Measurements from ENCODE around the gene AZU1. TPM values are rescaled to one million over a fixed set of nuclear protein-coding genes. Genes with fewer than 3 reads are reported as not detected.
A peak's percentile ranks its signal among the peaks of the same experiment; 100 is the strongest.

Gene AZU1
- total RNA-seq, 2 donors from 2014 or later, result 0.26 TPM; not detected in 1

- Histone ChIP-seq H3K27me3 (no peaks in the 10 kb centered on the region), H3K9me3 (no peaks in the 10 kb centered on the region), H3K4me1 (peaks cover 29% of the 10 kb centered on the region), H3K36me3 (replicated peaks in 1 of 2; ENCODE audit: insufficient read depth in 1 of 2, low read depth in 2 of 2) (peaks cover 47 to 50% of the 10 kb centered on the region in 2 donors), H3K4me3 (no peak overlapping the region), H3K27ac (no peak overlapping the region)
- ATAC-seq, result no peak
- WGBS, 2 donors, result 84 to 100% methylated on average over 11 to 31 of the region's 33 CpGs
- intact Hi-C loops (cut with DNase I), result no loop called here
- TF ChIP-seq CTCF (IDR thresholded peaks at IDR 0.05) (peak in 2 of 7 experiments; percentile 17 to 33), POLR2A (IDR thresholded peaks at IDR 0.05) (no peak)
- DNase-seq, result no peak
Measured at GRCh38 chr19:805166-805551, 22.5 kb upstream of the AZU1 start.

GRCh38 chr19:805600-806550, 21.8 kb upstream of the AZU1 start:
- Histone ChIP-seq H3K4me3 (no peak overlapping the region), H3K27ac (no peak overlapping the region), H3K36me3 (replicated peaks in 1 of 2; ENCODE audit: insufficient read depth in 1 of 2, low read depth in 2 of 2) (peaks cover 53 to 57% of the 10 kb centered on the region in 2 donors), H3K4me1 (peaks cover 22% of the 10 kb centered on the region), H3K9me3 (no peaks in the 10 kb centered on the region), H3K27me3 (no peaks in the 10 kb centered on the region)
- intact Hi-C loops (cut with DNase I), result no loop called here
- peak in 1 of 4 donors; percentile 21 for DNase-seq
- TF ChIP-seq POLR2A (IDR thresholded peaks at IDR 0.05) (no peak), CTCF (IDR thresholded peaks at IDR 0.05) (no peak)
- WGBS, 2 donors, result 89 to 100% methylated on average over 4 to 86 of the region's 93 CpGs
- no peak for ATAC-seq

- Histone ChIP-seq H3K27ac (no peak overlapping the region), H3K9me3 (no peaks in the 10 kb centered on the region), H3K36me3 (replicated peaks in 1 of 2; ENCODE audit: insufficient read depth in 1 of 2, low read depth in 2 of 2) (peaks cover 59 to 60% of the 10 kb centered on the region in 2 donors), H3K4me3 (no peak overlapping the region), H3K4me1 (peaks cover 12% of the 10 kb centered on the region), H3K27me3 (no peaks in the 10 kb centered on the region)
- ATAC-seq (no peak), DNase-seq (peak in 1 of 4 donors; percentile 21)
- 90 to 91% methylated on average over 23 to 32 of the region's 34 CpGs for WGBS, 2 donors
- TF ChIP-seq POLR2A (IDR thresholded peaks at IDR 0.05) (no peak), CTCF (IDR thresholded peaks at IDR 0.05) (no peak)
- intact Hi-C loops (cut with DNase I), result no loop called here
Measured at GRCh38 chr19:806815-807421, 20.7 kb upstream of the AZU1 start.

- Histone ChIP-seq H3K36me3 (replicated peaks in 1 of 2; ENCODE audit: insufficient read depth in 1 of 2, low read depth in 2 of 2) (peaks cover 59 to 62% of the 10 kb centered on the region in 2 donors), H3K27ac (no peak overlapping the region), H3K4me1 (peaks cover 3% of the 10 kb centered on the region), H3K27me3 (no peaks in the 10 kb centered on the region), H3K9me3 (no peaks in the 10 kb centered on the region), H3K4me3 (no peak overlapping the region)
- TF ChIP-seq CTCF (IDR thresholded peaks at IDR 0.05) (no peak), POLR2A (IDR thresholded peaks at IDR 0.05) (no peak)
- intact Hi-C loops (cut with DNase I), result no loop called here
- 90 to 92% methylated on average over 42 to 44 of the region's 44 CpGs for WGBS, 2 donors
- no peak for DNase-seq
- no peak for ATAC-seq
Measured at GRCh38 chr19:807627-808422, 19.8 kb upstream of the AZU1 start.

All from body of pancreas (tissue), 4 donors.